ENCODE data around the gene LDB1. TPM values are rescaled to one million over a fixed set of nuclear protein-coding genes. Genes with fewer than 3 reads are reported as not detected.

LDB1 gene
- total and polyA plus RNA-seq, 2 of the 13 experiments (the other 11 are each of a cell fraction or from before 2014, with no cell fraction given), result 17.2 to 45.5 TPM

DNA sequence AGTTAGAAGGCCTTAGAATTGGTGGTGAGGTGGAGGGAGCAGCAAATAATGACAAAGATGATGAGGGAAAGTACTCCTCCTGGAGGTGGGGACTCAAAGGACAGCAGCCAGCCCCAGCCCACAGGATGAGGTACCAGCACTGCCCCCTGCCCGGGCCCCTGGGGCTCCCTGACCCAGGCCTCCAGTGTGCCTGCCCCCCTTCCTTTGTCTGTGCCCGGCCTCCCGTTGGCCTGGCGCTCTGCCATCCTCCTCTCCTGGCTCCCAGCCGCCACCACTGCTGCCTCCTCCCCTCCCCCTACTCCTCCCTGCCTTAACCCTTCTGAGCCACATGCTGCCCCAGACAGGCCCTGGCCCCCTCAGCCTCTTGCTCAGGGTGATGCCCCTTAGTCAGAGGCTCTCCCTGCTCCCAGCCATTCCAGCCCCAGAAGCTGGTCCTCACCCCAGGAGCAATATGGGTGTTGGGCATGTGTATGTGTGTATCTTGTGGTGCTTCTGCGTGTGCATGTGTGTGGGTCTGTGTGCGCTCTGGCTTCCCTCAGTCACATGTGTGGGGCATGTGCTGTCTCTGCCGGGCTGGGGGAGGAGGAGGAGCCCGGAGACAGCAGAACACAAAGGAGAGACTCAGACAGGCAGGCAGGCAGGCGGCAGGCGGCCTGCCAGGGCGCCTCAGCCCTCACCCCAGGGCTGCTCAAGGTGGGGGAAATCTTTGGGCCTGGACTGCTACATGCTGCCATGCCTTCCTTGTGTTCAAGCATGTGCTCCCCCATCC, 2.6 kb downstream of the LDB1 start (continued):
- TF ChIP-seq PHF8 (CRISPR knock-in tag; IDR thresholded peaks at IDR 0.05) (no peak), CBX2 (IDR thresholded peaks at IDR 0.05; ENCODE audit: low read depth, low read length) (no peak), CBX2 (CRISPR knock-in tag; IDR thresholded peaks at IDR 0.05; ENCODE audit: low read depth) (no peak), THYN1 (CRISPR knock-in tag; IDR thresholded peaks at IDR 0.05; ENCODE audit: borderline replicate concordance, low read depth) (no peak), ZNF446 (CRISPR knock-in tag; IDR thresholded peaks at IDR 0.05) (no peak), ZNF670 (CRISPR knock-in tag; IDR thresholded peaks at IDR 0.05; ENCODE audit: borderline replicate concordance) (no peak), ZNF570 (CRISPR knock-in tag; IDR thresholded peaks at IDR 0.05; ENCODE audit: borderline replicate concordance) (no peak), MIER2 (CRISPR knock-in tag; IDR thresholded peaks at IDR 0.05) (no peak), CREB1 (IDR thresholded peaks at IDR 0.05) (no peak), CREB1 (CRISPR knock-in tag; IDR thresholded peaks at IDR 0.05) (no peak), ZNF331 (CRISPR knock-in tag; IDR thresholded peaks at IDR 0.05) (no peak), ZBTB20 (CRISPR knock-in tag; IDR thresholded peaks at IDR 0.05; ENCODE audit: borderline replicate concordance, low read depth) (no peak), RFXANK (CRISPR knock-in tag; IDR thresholded peaks at IDR 0.05) (no peak), TBL1XR1 (IDR thresholded peaks at IDR 0.05; ENCODE audit: borderline replicate concordance, low read length, partially characterized antibody) (no peak), U2AF2 (IDR thresholded peaks at IDR 0.05; ENCODE audit: low read depth, low read length) (no peak)
- TF ChIP-seq, protein P1, sequence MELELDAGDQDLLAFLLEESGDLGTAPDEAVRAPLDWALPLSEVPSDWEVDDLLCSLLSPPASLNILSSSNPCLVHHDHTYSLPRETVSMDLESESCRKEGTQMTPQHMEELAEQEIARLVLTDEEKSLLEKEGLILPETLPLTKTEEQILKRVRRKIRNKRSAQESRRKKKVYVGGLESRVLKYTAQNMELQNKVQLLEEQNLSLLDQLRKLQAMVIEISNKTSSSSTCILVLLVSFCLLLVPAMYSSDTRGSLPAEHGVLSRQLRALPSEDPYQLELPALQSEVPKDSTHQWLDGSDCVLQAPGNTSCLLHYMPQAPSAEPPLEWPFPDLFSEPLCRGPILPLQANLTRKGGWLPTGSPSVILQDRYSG (CRISPR knock-in tag; IDR thresholded peaks at IDR 0.05), result no peak
- TF ChIP-seq, protein P2, sequence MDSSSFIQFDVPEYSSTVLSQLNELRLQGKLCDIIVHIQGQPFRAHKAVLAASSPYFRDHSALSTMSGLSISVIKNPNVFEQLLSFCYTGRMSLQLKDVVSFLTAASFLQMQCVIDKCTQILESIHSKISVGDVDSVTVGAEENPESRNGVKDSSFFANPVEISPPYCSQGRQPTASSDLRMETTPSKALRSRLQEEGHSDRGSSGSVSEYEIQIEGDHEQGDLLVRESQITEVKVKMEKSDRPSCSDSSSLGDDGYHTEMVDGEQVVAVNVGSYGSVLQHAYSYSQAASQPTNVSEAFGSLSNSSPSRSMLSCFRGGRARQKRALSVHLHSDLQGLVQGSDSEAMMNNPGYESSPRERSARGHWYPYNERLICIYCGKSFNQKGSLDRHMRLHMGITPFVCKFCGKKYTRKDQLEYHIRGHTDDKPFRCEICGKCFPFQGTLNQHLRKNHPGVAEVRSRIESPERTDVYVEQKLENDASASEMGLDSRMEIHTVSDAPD (CRISPR knock-in tag; IDR thresholded peaks at IDR 0.05), result no peak
- TF ChIP-seq, protein P3, sequence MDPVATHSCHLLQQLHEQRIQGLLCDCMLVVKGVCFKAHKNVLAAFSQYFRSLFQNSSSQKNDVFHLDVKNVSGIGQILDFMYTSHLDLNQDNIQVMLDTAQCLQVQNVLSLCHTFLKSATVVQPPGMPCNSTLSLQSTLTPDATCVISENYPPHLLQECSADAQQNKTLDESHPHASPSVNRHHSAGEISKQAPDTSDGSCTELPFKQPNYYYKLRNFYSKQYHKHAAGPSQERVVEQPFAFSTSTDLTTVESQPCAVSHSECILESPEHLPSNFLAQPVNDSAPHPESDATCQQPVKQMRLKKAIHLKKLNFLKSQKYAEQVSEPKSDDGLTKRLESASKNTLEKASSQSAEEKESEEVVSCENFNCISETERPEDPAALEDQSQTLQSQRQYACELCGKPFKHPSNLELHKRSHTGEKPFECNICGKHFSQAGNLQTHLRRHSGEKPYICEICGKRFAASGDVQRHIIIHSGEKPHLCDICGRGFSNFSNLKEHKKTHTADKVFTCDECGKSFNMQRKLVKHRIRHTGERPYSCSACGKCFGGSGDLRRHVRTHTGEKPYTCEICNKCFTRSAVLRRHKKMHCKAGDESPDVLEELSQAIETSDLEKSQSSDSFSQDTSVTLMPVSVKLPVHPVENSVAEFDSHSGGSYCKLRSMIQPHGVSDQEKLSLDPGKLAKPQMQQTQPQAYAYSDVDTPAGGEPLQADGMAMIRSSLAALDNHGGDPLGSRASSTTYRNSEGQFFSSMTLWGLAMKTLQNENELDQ (CRISPR knock-in tag; IDR thresholded peaks at IDR 0.05; ENCODE audit: borderline replicate concordance), result no peak
- TF ChIP-seq, protein P4, sequence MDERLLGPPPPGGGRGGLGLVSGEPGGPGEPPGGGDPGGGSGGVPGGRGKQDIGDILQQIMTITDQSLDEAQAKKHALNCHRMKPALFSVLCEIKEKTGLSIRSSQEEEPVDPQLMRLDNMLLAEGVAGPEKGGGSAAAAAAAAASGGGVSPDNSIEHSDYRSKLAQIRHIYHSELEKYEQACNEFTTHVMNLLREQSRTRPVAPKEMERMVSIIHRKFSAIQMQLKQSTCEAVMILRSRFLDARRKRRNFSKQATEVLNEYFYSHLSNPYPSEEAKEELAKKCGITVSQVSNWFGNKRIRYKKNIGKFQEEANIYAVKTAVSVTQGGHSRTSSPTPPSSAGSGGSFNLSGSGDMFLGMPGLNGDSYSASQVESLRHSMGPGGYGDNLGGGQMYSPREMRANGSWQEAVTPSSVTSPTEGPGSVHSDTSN (CRISPR knock-in tag; IDR thresholded peaks at IDR 0.05), result no peak
- TF ChIP-seq, protein P5, sequence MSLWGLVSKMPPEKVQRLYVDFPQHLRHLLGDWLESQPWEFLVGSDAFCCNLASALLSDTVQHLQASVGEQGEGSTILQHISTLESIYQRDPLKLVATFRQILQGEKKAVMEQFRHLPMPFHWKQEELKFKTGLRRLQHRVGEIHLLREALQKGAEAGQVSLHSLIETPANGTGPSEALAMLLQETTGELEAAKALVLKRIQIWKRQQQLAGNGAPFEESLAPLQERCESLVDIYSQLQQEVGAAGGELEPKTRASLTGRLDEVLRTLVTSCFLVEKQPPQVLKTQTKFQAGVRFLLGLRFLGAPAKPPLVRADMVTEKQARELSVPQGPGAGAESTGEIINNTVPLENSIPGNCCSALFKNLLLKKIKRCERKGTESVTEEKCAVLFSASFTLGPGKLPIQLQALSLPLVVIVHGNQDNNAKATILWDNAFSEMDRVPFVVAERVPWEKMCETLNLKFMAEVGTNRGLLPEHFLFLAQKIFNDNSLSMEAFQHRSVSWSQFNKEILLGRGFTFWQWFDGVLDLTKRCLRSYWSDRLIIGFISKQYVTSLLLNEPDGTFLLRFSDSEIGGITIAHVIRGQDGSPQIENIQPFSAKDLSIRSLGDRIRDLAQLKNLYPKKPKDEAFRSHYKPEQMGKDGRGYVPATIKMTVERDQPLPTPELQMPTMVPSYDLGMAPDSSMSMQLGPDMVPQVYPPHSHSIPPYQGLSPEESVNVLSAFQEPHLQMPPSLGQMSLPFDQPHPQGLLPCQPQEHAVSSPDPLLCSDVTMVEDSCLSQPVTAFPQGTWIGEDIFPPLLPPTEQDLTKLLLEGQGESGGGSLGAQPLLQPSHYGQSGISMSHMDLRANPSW (CRISPR knock-in tag; IDR thresholded peaks at IDR 0.05; ENCODE audit: borderline replicate concordance), result no peak
